Loucy (cell line): ENCODE results near the gene HSPA12A.

ENCODE experiments used
- EZH2phosphoT487 ChIP-seq: fragments of 200-600 bp; IDR thresholded peaks from 2 replicates; pipeline ENCODE4 v1.6.1; 2018; ENCODE audit warnings: antibody characterized with exemption, mild to moderate bottlenecking, moderate library complexity, borderline replicate concordance
- TF ChIP-seq, protein P1 (sequence below): fragments of 200-600 bp; sonication (generic); conservative IDR thresholded peaks from 2 replicates; pipeline ENCODE4 v1.5.1; 2014; ENCODE audit warnings: mild to moderate bottlenecking, antibody characterized with exemption, low read length

DNA sequence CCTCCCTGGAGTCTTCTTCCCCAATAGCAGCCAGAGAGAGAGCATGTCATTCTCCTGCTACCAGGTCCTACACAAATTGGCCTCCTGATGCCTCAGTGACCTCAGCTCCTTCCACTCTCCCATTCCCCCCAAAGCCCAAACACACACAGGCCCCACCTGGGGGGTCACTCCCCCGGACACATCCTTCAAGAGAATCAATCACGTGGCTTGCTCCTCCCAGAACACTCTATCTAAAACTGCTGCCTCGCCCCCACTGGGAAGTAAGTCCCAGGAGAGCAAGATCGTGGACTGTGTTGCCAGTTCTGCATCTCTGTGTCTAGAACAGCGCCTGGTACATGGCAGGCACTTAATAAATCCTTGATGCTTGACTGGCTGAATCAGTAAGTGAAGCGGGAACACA, 2.5 kb upstream of the HSPA12A start:
- TF ChIP-seq, protein P1, sequence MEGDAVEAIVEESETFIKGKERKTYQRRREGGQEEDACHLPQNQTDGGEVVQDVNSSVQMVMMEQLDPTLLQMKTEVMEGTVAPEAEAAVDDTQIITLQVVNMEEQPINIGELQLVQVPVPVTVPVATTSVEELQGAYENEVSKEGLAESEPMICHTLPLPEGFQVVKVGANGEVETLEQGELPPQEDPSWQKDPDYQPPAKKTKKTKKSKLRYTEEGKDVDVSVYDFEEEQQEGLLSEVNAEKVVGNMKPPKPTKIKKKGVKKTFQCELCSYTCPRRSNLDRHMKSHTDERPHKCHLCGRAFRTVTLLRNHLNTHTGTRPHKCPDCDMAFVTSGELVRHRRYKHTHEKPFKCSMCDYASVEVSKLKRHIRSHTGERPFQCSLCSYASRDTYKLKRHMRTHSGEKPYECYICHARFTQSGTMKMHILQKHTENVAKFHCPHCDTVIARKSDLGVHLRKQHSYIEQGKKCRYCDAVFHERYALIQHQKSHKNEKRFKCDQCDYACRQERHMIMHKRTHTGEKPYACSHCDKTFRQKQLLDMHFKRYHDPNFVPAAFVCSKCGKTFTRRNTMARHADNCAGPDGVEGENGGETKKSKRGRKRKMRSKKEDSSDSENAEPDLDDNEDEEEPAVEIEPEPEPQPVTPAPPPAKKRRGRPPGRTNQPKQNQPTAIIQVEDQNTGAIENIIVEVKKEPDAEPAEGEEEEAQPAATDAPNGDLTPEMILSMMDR: no peak
- TF ChIP-seq EZH2phosphoT487: no peak
